GM12878 (cell line): ENCODE measurements around the gene ITGA8. TPM values are rescaled to one million over a fixed set of nuclear protein-coding genes. Genes with fewer than 3 reads are reported as not detected.

ENCODE experiments used
- ATAC-seq: fragments of 200-7000 bp; cut with Tn5 transposase; 3 replicates; pipeline ENCODE4 v1.9.1; 2020; ENCODE audit warnings: mild to moderate bottlenecking, moderate library complexity
- BruUV-seq: library from RNA; stranded (reverse); fragments of 400-500 nt; replicated peaks from 2 replicates; lab custom pipeline; 2021; lab: Mats Ljungman, UMichigan
- CTCF ChIA-PET: fragments of 300-600 bp; sonication (Branson Sonifier 250); formaldehyde crosslinking; extraction: SDS; loops from one replicate; lab custom pipeline; 2021; ENCODE audit warnings: inconsistent platforms; lab: Yijun Ruan, JAX
- POLR2A ChIA-PET: fragments of 350-600 bp; formaldehyde crosslinking; extraction: SDS; loops from one replicate; lab custom pipeline; 2021; ENCODE audit warnings: inconsistent platforms; lab: Charles Lee
- RAD21 ChIA-PET: fragments of 300-600 bp; sonication (Branson Sonifier 250); formaldehyde crosslinking; loops from one replicate; lab custom pipeline; 2023; ENCODE audit warnings: antibody characterized with exemption; ENCODE audit not compliant: unreplicated experiment; lab: Charles Lee
- SMC1A ChIA-PET: fragments of 300-600 bp; sonication (Branson Sonifier 250); formaldehyde crosslinking; loops from one replicate; lab custom pipeline; 2023; ENCODE audit not compliant: unreplicated experiment, uncharacterized antibody; lab: Charles Lee
- DNase-seq: peaks from one replicate; pipeline ENCODE4 v3.0.0-alpha.2; 2011; ENCODE audit warnings: low read depth, low spot score
- FAIRE-seq: peaks from 3 replicates; lab custom pipeline; 2011; peaks lifted over from hg19 to GRCh38; lab: Jason Lieb, UNC
- H2AFZ ChIP-seq: 2 replicates; pipeline ENCODE4 v1.6.0; 2011; ENCODE audit warnings: low read depth, low read length, control low read depth; ENCODE audit not compliant: control insufficient read depth
- H3K27ac ChIP-seq: 2 replicates; pipeline ENCODE4 v1.5.1; 2011; ENCODE audit warnings: control low read depth; ENCODE audit not compliant: control insufficient read depth, insufficient read depth
- H3K27me3 ChIP-seq, 2 experiments: replicated peaks in 1 of 2; 2 replicates each; pipeline versions ENCODE4 v1.6.0 to v1.6.1; 2011; ENCODE audit warnings: low read length in 1 of 2; ENCODE audit not compliant: control insufficient read depth in 2 of 2, insufficient read depth in 2 of 2
- H3K36me3 ChIP-seq, 2 experiments: 2 replicates each; pipeline ENCODE4 v1.5.1; 2011; ENCODE audit warnings: low read length in 1 of 2; ENCODE audit not compliant: control insufficient read depth in 2 of 2, insufficient read depth in 2 of 2
- H3K4me1 ChIP-seq: 2 replicates; pipeline ENCODE4 v1.6.1; 2011; ENCODE audit warnings: mild to moderate bottlenecking, low read length, moderate library complexity, mixed read lengths; ENCODE audit not compliant: control insufficient read depth, insufficient read depth
- H3K4me2 ChIP-seq: 2 replicates; pipeline ENCODE4 v1.6.0; 2011; ENCODE audit warnings: control low read depth; ENCODE audit not compliant: control insufficient read depth, insufficient read depth
- H3K4me3 ChIP-seq: fragments of 200-600 bp; sonication (generic); 2 replicates; pipeline ENCODE4 v1.5.1; 2016
- H3K79me2 ChIP-seq: 2 replicates; pipeline ENCODE4 v1.6.0; 2011; ENCODE audit warnings: low read length; ENCODE audit not compliant: control insufficient read depth, insufficient read depth
- H3K9ac ChIP-seq: 2 replicates; pipeline ENCODE4 v1.8.0; 2011; ENCODE audit warnings: low read length, control low read depth, mixed read lengths; ENCODE audit not compliant: control insufficient read depth, insufficient read depth
- H3K9me3 ChIP-seq: replicated peaks from 3 replicates; pipeline ENCODE4 v1.5.1; 2011; ENCODE audit warnings: mild to moderate bottlenecking, low read length; ENCODE audit not compliant: control insufficient read depth, insufficient read depth
- H4K20me1 ChIP-seq: 2 replicates; pipeline ENCODE4 v1.6.0; 2011; ENCODE audit not compliant: control insufficient read depth, insufficient read depth
- CHD4 ChIP-seq: fragments of 200-600 bp; sonication (generic); IDR thresholded peaks from 2 replicates; pipeline ENCODE4 v1.6.1; 2016; ENCODE audit warnings: mild to moderate bottlenecking
- CREM ChIP-seq: IDR thresholded peaks from 2 replicates; pipeline ENCODE4 v1.6.1; 2014; ENCODE audit warnings: antibody characterized with exemption, low read depth
- EP300 ChIP-seq, 2 experiments: fragments of 150-350 bp in 1 of 2; IDR thresholded peaks; 2 replicates each; pipeline ENCODE4 v1.6.1; 2011 to 2012; ENCODE audit warnings: low read depth in 2 of 2, low read length in 2 of 2, borderline replicate concordance in 1 of 2, improper control_type of control experiment in 1 of 2, inconsistent platforms in 1 of 2; ENCODE audit not compliant: control insufficient read depth in 1 of 2
- ETV6 ChIP-seq, 2 experiments: fragments of 450-650 bp in 1 of 2; IDR thresholded peaks in 1 of 2; conservative IDR thresholded peaks in 1 of 2; 2 replicates each; pipeline ENCODE4 v1.6.1; 2014; ENCODE audit warnings: antibody characterized with exemption in 1 of 2, borderline replicate concordance in 1 of 2, low read depth in 1 of 2, mild to moderate bottlenecking in 1 of 2, moderate library complexity in 1 of 2
- EZH2 ChIP-seq: IDR thresholded peaks from 2 replicates; pipeline ENCODE4 v1.6.1; 2012; ENCODE audit warnings: low read depth, mild to moderate bottlenecking, control low read depth, inconsistent platforms, low read length, borderline replicate concordance; ENCODE audit not compliant: control insufficient read depth
- GABPA ChIP-seq: IDR thresholded peaks from 2 replicates; pipeline ENCODE4 v1.6.1; 2014; ENCODE audit warnings: antibody characterized with exemption, low read depth, mild to moderate bottlenecking, inconsistent platforms
- NFIC ChIP-seq: IDR thresholded peaks from 2 replicates; pipeline ENCODE4 v1.6.1; 2012; ENCODE audit warnings: low read depth, mild to moderate bottlenecking, inconsistent platforms, low read length, moderate library complexity
- NR2C2 ChIP-seq: IDR thresholded peaks from 2 replicates; pipeline ENCODE4 v1.6.1; 2011; ENCODE audit warnings: borderline replicate concordance, low read depth; ENCODE audit not compliant: control insufficient read depth, insufficient read length
- PAX8 ChIP-seq: fragments of 450-650 bp; IDR thresholded peaks from 2 replicates; pipeline ENCODE4 v1.6.1; 2017; ENCODE audit warnings: mild to moderate bottlenecking, moderate library complexity
- POLR2AphosphoS5 ChIP-seq: IDR thresholded peaks from 2 replicates; pipeline ENCODE4 v1.6.1; 2011; ENCODE audit warnings: mild to moderate bottlenecking, low read length, inconsistent platforms
- RUNX3 ChIP-seq: IDR thresholded peaks from 2 replicates; pipeline ENCODE4 v1.6.1; 2012; ENCODE audit warnings: low read length, inconsistent platforms
- SIX5 ChIP-seq: IDR thresholded peaks from 2 replicates; pipeline ENCODE4 v1.6.1; 2011; ENCODE audit warnings: mild to moderate bottlenecking, low read depth, low read length, moderate library complexity; ENCODE audit not compliant: severe bottlenecking
- SPI1 ChIP-seq: IDR thresholded peaks from 2 replicates; pipeline ENCODE4 v1.6.1; 2011; ENCODE audit warnings: low read depth, mild to moderate bottlenecking, low read length, moderate library complexity, borderline replicate concordance; ENCODE audit not compliant: insufficient read depth
- SREBF2 ChIP-seq: IDR thresholded peaks from 2 replicates; pipeline ENCODE4 v1.6.1; 2012; ENCODE audit warnings: mild to moderate bottlenecking, low read length
- ZNF274 ChIP-seq: IDR thresholded peaks from one replicate; pipeline ENCODE4 v1.8.0; 2011; ENCODE audit not compliant: insufficient read length, insufficient read depth
- ZNF384 ChIP-seq: IDR thresholded peaks from 2 replicates; pipeline ENCODE4 v1.6.1; 2012; ENCODE audit warnings: low read depth, mild to moderate bottlenecking, low read length, improper control_type of control experiment, borderline replicate concordance
- WGBS: methylation state at CpG from one replicate; pipeline ENCODE4 v1.1.6; 2016; ENCODE audit warnings: low lambda C conversion rate; ENCODE audit not compliant: insufficient replicate concordance, insufficient coverage; ENCODE audit errors: missing lambda C conversion rate; 5-methylcytosine and 5-hydroxymethylcytosine counted together
- in situ Hi-C: fragments of 300-500 bp; cut with MboI; formaldehyde crosslinking; loops from 9 replicates; pipeline ENCODE4 v1.14.3; 2018; ENCODE audit warnings: mixed read lengths
- intact Hi-C: fragments of 100-400 bp; cut with micrococcal nuclease; formaldehyde crosslinking; loops from one replicate; pipeline ENCODE4 v1.14.2; 2022; ENCODE audit not compliant: unreplicated experiment
- polyA plus RNA-seq, 11 experiments: library from polyadenylated mRNA; depleted of rRNA in 4 of 11; unstranded in 6 of 11; stranded (reverse) in 5 of 11; fragments of >200 nt; fragmentation: Nextera tagmentation in 4 of 11; fragmentation: Illumina TruSeq in 1 of 11; extraction: Ambion mirVana in 4 of 11; extraction: Trizol in 1 of 11; gene quantifications; 1 replicate in 1 of 11; 2 replicates in 10 of 11; pipeline versions ENCODE4 v1.2.1 to v1.2.3, GENCODE V29; 2011 to 2016; ENCODE audit warnings: inconsistent platforms in 2 of 11, missing spikeins in 2 of 11, low read depth in 1 of 11
- total RNA-seq, 4 experiments: library from RNA; depleted of rRNA in 3 of 4; stranded (reverse); fragments of >200 nt in 3 of 4; fragmentation: Illumina TruSeq in 1 of 4; extraction: Trizol in 1 of 4; gene quantifications; 2 replicates each; pipeline versions ENCODE4 v1.2.1 to v1.2.3, GENCODE V29; 2013 to 2021
- TF ChIP-seq, protein P1 (sequence below): IDR thresholded peaks from 2 replicates; pipeline ENCODE4 v1.6.1; 2011; ENCODE audit warnings: mild to moderate bottlenecking, low read depth, low read length, moderate library complexity; ENCODE audit not compliant: insufficient replicate concordance
- TF ChIP-seq, protein P2 (sequence below): IDR thresholded peaks from 2 replicates; pipeline ENCODE4 v1.6.1; 2012; ENCODE audit warnings: improper control_type of control experiment, low read depth, low read length; ENCODE audit not compliant: insufficient replicate concordance

Gene ITGA8
- total and polyA plus RNA-seq, 10 of the 15 experiments (the other 5 are each of a cell fraction or from before 2014, with no cell fraction given): 0.03 TPM; not detected in 9

DNA sequence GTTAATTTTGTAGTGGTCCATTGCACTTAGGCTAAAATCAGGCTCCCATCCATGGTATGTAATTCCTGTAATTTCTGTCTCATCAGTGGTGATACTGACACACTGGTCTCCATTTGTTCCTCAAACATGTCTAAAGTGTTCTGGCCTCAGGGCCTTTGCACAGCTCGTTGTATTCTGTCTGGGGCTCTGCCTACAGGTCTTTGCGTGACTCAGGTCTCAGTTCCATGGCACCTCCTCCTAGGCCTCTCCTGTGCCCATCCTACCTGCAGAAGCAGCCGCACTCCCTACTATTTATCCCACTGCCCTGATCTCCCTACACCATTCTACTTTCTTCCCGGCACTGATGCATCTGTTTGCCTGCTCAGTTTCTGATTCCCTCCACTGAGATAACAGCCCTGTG is 173.8 kb downstream of the ITGA8 start (continued):
- TF ChIP-seq, protein P1, sequence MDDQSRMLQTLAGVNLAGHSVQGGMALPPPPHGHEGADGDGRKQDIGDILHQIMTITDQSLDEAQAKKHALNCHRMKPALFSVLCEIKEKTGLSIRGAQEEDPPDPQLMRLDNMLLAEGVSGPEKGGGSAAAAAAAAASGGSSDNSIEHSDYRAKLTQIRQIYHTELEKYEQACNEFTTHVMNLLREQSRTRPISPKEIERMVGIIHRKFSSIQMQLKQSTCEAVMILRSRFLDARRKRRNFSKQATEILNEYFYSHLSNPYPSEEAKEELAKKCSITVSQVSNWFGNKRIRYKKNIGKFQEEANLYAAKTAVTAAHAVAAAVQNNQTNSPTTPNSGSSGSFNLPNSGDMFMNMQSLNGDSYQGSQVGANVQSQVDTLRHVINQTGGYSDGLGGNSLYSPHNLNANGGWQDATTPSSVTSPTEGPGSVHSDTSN: no peak
- no peak for TF ChIP-seq NFIC
- TF ChIP-seq ZNF274: no peak

DNA sequence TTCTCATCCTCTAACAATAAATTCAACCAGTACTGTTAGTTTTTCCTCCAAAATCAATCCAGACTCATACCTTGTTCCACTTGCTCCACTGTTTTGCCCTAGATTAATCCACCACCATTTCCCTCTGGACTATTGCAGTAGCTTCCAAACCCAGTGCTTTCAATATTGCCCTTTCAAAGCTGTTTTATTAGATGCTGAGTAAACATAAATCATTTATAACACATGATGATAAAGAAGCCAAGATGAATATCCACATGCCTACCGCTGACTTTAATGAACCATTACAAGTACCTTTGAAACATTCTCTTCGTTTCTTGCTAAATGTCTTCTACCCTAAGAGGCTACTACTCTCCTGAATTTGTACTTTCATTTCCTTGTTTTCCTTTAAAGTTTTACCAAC is 174.5 kb downstream of the ITGA8 start:
- in situ Hi-C loops (no loop called here), intact Hi-C loops (no loop called here)
- ChIA-PET CTCF (no interaction called here), SMC1A (interaction anchor here (1.2 kb wide), 1 partner anchor 28 kb away, joined by 3 read pairs; no protein-coding TSS in a partner anchor), POLR2A (no interaction called here), RAD21 (no interaction called here)
- Histone ChIP-seq H3K9ac (no peak overlapping the region), H3K4me1 (no peaks in the 10 kb centered on the region), H3K27me3 (no peaks in the 10 kb centered on the region), H3K4me3 (no peak overlapping the region), H4K20me1 (no peaks in the 10 kb centered on the region), H3K36me3 (no peaks in the 10 kb centered on the region), H3K9me3 (no peaks in the 10 kb centered on the region; the same call in 2 of the 3 replicates), H3K27ac (no peak overlapping the region), H3K4me2 (no peak overlapping the region), H3K79me2 (no peaks in the 10 kb centered on the region), H2AFZ (no peak overlapping the region)
- FAIRE-seq: no peak
- WGBS: 63% methylated on average over 2 of the region's 2 CpGs
- no peak for ATAC-seq
- no peak for DNase-seq
- no TSS peak for BruUV-seq
- TF ChIP-seq SIX5 (no peak), PAX8 (no peak), EZH2 (no peak), RUNX3 (no peak), ZNF384 (no peak), SPI1 (no peak), NR2C2 (no peak), SREBF2 (no peak), GABPA (no peak), ETV6 (conservative IDR thresholded peaks at IDR 0.05 in 1 of 2, IDR thresholded peaks at IDR 0.05 in 1 of 2; ENCODE audit: borderline replicate concordance in 1 of 2, low read depth in 1 of 2) (no peak), CHD4 (no peak), EP300 (IDR thresholded peaks at IDR 0.05; ENCODE audit: borderline replicate concordance in 1 of 2, control insufficient read depth in 1 of 2, low read depth in 2 of 2, low read length in 2 of 2) (no peak), POLR2AphosphoS5 (no peak), CREM (no peak)
- TF ChIP-seq, protein P2, sequence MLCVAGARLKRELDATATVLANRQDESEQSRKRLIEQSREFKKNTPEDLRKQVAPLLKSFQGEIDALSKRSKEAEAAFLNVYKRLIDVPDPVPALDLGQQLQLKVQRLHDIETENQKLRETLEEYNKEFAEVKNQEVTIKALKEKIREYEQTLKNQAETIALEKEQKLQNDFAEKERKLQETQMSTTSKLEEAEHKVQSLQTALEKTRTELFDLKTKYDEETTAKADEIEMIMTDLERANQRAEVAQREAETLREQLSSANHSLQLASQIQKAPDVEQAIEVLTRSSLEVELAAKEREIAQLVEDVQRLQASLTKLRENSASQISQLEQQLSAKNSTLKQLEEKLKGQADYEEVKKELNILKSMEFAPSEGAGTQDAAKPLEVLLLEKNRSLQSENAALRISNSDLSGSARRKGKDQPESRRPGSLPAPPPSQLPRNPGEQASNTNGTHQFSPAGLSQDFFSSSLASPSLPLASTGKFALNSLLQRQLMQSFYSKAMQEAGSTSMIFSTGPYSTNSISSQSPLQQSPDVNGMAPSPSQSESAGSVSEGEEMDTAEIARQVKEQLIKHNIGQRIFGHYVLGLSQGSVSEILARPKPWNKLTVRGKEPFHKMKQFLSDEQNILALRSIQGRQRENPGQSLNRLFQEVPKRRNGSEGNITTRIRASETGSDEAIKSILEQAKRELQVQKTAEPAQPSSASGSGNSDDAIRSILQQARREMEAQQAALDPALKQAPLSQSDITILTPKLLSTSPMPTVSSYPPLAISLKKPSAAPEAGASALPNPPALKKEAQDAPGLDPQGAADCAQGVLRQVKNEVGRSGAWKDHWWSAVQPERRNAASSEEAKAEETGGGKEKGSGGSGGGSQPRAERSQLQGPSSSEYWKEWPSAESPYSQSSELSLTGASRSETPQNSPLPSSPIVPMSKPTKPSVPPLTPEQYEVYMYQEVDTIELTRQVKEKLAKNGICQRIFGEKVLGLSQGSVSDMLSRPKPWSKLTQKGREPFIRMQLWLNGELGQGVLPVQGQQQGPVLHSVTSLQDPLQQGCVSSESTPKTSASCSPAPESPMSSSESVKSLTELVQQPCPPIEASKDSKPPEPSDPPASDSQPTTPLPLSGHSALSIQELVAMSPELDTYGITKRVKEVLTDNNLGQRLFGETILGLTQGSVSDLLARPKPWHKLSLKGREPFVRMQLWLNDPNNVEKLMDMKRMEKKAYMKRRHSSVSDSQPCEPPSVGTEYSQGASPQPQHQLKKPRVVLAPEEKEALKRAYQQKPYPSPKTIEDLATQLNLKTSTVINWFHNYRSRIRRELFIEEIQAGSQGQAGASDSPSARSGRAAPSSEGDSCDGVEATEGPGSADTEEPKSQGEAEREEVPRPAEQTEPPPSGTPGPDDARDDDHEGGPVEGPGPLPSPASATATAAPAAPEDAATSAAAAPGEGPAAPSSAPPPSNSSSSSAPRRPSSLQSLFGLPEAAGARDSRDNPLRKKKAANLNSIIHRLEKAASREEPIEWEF: no peak
